Liver (tissue), 9 donors: ENCODE measurements around the gene NDP. TPM values are rescaled to one million over a fixed set of nuclear protein-coding genes. Genes with fewer than 3 reads are reported as not detected.

ENCODE experiments used
- DNase-seq: peaks from one replicate; pipeline ENCODE4 v3.0.0-alpha.2; 2017; ENCODE audit warnings: low spot score
- H3K27ac ChIP-seq, 2 donors: one replicate each; pipeline ENCODE4 v1.7.0; 2013; ENCODE audit warnings: inconsistent platforms in 2 of 2, low read length in 2 of 2, control low read depth in 1 of 2, low read depth in 1 of 2, mild to moderate bottlenecking in 1 of 2
- H3K27me3 ChIP-seq, 4 donors: one replicate each; pipeline versions ENCODE4 v1.6.1 to v1.7.0; 2013; ENCODE audit warnings: low read length in 3 of 4, inconsistent platforms in 1 of 4, mild to moderate bottlenecking in 1 of 4, moderate library complexity in 1 of 4; ENCODE audit not compliant: control insufficient read depth in 4 of 4, insufficient read depth in 4 of 4
- H3K36me3 ChIP-seq, 4 donors: one replicate each; pipeline versions ENCODE4 v1.6.1 to v1.7.0; 2013; ENCODE audit warnings: low read length in 3 of 4, mild to moderate bottlenecking in 3 of 4, low read depth in 1 of 4, moderate library complexity in 1 of 4; ENCODE audit not compliant: control insufficient read depth in 4 of 4, insufficient read depth in 3 of 4
- H3K4me1 ChIP-seq, 4 donors: one replicate each; pipeline versions ENCODE4 v1.6.1 to v1.7.0; 2013; ENCODE audit warnings: low read length in 3 of 4, mild to moderate bottlenecking in 3 of 4, moderate library complexity in 1 of 4; ENCODE audit not compliant: control insufficient read depth in 4 of 4, insufficient read depth in 4 of 4
- H3K4me3 ChIP-seq, 3 donors: one replicate each; pipeline versions ENCODE4 v1.6.1 to v1.7.0; 2013; ENCODE audit warnings: low read length in 3 of 3, control low read depth in 1 of 3, low read depth in 1 of 3, mild to moderate bottlenecking in 1 of 3
- H3K9ac ChIP-seq, 2 donors: one replicate each; pipeline ENCODE4 v1.7.0; 2013; ENCODE audit warnings: low read length in 2 of 2, mild to moderate bottlenecking in 2 of 2, moderate library complexity in 2 of 2, control low read depth in 1 of 2, low read depth in 1 of 2
- H3K9me3 ChIP-seq, 4 donors: one replicate each; pipeline versions ENCODE4 v1.6.1 to v1.7.0; 2013; ENCODE audit warnings: low read length in 3 of 4; ENCODE audit not compliant: control insufficient read depth in 4 of 4
- EGR1 ChIP-seq, 2 donors: IDR thresholded peaks; 2 replicates each; pipeline ENCODE4 v1.6.1; 2016 to 2018; ENCODE audit warnings: antibody characterized with exemption in 2 of 2, low read depth in 2 of 2
- FOXA2 ChIP-seq: IDR thresholded peaks from 2 replicates; pipeline ENCODE4 v1.6.1; 2016; ENCODE audit warnings: antibody characterized with exemption
- HNF4A ChIP-seq, 2 donors: conservative IDR thresholded peaks; 2 replicates each; pipeline ENCODE4 v1.6.1; 2016; ENCODE audit warnings: antibody characterized with exemption in 2 of 2, mild to moderate bottlenecking in 2 of 2
- HNF4G ChIP-seq: IDR thresholded peaks from 2 replicates; pipeline ENCODE4 v1.6.1; 2016; ENCODE audit warnings: antibody characterized with exemption
- WGBS: extraction: QIAGEN DNeasy Blood & Tissue Kit; methylation state at CpG from one replicate; pipeline ENCODE4 v1.1.7; 2013; 5-methylcytosine and 5-hydroxymethylcytosine counted together
- polyA plus RNA-seq, 2 donors: library from polyadenylated mRNA; stranded (reverse) in 1 of 2; unstranded in 1 of 2; fragments of 200-250 nt in 1 of 2; fragments of >200 nt in 1 of 2; fragmentation: Nextera tagmentation in 1 of 2; extraction: Ambion mirVana in 1 of 2; gene quantifications; one replicate each; pipeline versions ENCODE4 v1.2.1 to v1.2.3, GENCODE V29; 2013 to 2015
- total RNA-seq, 2 donors: library from RNA; depleted of rRNA; stranded (reverse); fragments of >200 nt; gene quantifications; one replicate each; pipeline ENCODE4 v1.2.3, GENCODE V29; 2014
- TF ChIP-seq, protein P1 (sequence below): IDR thresholded peaks from 2 replicates; pipeline ENCODE4 v1.6.1; 2016; ENCODE audit warnings: antibody characterized with exemption
- TF ChIP-seq, protein P2 (sequence below): IDR thresholded peaks from 2 replicates; pipeline ENCODE4 v1.6.1; 2016; ENCODE audit warnings: antibody characterized with exemption, mild to moderate bottlenecking
- donor health status: healthy.
- donor health status: healthy.
- donor health status: healthy.
- donor health status: healthy.
- donor health status: healthy.

Gene NDP
- total and polyA plus RNA-seq, 4 donors, result not detected

DNA sequence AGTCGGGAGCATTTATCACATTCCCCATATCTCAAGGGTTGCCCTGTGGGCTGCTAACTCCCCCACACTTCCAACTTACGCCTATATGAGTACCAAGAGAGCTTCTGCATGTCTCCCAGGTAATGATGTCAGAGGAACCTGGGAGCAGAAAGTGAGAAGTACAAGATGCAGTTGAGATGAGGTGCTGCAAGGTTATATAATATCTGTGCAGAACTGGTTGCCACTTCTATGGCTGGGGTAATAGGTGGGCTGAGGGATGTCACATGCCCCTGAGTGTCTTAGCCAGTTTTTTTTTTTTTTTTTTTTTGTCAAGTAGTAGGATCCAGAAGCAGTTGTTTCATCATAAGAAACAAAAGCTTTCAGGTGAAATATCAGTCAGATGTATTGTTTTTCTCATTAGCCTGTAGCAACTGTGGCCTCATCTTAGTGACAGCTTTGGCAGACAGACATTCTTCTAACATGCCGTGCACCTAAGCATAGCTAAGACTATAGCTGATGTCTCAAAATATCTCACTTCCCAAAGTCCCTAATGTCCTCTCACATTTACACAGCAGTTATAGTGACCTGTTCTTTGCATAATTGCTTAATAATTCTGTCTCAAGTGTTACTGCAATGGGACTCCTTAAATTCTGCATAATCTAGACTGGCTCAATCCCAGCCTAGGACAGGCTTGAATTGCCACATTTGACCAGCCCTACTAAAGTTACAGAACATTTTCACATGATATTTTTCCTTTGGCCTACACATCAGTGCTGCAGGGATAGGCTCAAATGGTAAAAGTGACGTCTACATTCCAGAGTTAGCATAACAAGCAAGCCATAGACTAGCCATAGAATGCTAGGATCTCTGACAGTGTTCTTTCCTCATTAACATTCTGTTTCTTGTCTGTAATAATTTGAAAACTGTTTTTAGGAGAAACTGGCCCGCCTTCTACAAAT lies 73.0 kb downstream of the NDP start:
- H3K9ac ChIP-seq, result no peak overlapping the region
- no peaks in the 10 kb centered on the region for H3K27me3 ChIP-seq
- WGBS, result 92% methylated on average over 5 of the region's 5 CpGs
- no peaks in the 10 kb centered on the region for H3K36me3 ChIP-seq
- DNase-seq, result no peak
- peaks cover 0 to 1% (median 0%) of the 10 kb centered on the region in 4 donors for H3K4me1 ChIP-seq
- TF ChIP-seq, protein P1, sequence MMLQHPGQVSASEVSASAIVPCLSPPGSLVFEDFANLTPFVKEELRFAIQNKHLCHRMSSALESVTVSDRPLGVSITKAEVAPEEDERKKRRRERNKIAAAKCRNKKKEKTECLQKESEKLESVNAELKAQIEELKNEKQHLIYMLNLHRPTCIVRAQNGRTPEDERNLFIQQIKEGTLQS, result no peak
- TF ChIP-seq, protein P2, sequence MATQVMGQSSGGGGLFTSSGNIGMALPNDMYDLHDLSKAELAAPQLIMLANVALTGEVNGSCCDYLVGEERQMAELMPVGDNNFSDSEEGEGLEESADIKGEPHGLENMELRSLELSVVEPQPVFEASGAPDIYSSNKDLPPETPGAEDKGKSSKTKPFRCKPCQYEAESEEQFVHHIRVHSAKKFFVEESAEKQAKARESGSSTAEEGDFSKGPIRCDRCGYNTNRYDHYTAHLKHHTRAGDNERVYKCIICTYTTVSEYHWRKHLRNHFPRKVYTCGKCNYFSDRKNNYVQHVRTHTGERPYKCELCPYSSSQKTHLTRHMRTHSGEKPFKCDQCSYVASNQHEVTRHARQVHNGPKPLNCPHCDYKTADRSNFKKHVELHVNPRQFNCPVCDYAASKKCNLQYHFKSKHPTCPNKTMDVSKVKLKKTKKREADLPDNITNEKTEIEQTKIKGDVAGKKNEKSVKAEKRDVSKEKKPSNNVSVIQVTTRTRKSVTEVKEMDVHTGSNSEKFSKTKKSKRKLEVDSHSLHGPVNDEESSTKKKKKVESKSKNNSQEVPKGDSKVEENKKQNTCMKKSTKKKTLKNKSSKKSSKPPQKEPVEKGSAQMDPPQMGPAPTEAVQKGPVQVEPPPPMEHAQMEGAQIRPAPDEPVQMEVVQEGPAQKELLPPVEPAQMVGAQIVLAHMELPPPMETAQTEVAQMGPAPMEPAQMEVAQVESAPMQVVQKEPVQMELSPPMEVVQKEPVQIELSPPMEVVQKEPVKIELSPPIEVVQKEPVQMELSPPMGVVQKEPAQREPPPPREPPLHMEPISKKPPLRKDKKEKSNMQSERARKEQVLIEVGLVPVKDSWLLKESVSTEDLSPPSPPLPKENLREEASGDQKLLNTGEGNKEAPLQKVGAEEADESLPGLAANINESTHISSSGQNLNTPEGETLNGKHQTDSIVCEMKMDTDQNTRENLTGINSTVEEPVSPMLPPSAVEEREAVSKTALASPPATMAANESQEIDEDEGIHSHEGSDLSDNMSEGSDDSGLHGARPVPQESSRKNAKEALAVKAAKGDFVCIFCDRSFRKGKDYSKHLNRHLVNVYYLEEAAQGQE, result no peak
- TF ChIP-seq HNF4A (conservative IDR thresholded peaks at IDR 0.05) (no peak), HNF4G (no peak), EGR1 (IDR thresholded peaks at IDR 0.05; ENCODE audit: low read depth in 2 of 2) (no peak), FOXA2 (no peak)
- no peak overlapping the region for H3K4me3 ChIP-seq
- H3K9me3 ChIP-seq, result no peaks in the 10 kb centered on the region
- H3K27ac ChIP-seq, result no peak overlapping the region

Other genes starting within 250 kb of the NDP start
- gene MAOB, start 90.9 kb downstream of the NDP start, total RNA-seq, result 10 to 100 TPM; 34.0 to 52.9 TPM
- gene MAOB, start 90.9 kb downstream of the NDP start, polyA plus RNA-seq, result 10 to 100 TPM; 92.4 to 96.3 TPM